Urinary bladder (tissue), 4 donors: ENCODE data around the gene TBC1D24. TPM values are rescaled to one million over a fixed set of nuclear protein-coding genes. Genes with fewer than 3 reads are reported as not detected.

Experiments
- DNase-seq: peaks from one replicate; pipeline ENCODE4 v3.0.0-alpha.2; 2015; ENCODE audit errors: extremely low spot score
- H3K27ac ChIP-seq: one replicate; pipeline ENCODE4 v1.5.1; 2013; ENCODE audit warnings: low read depth, mild to moderate bottlenecking, moderate library complexity
- H3K36me3 ChIP-seq: one replicate; pipeline ENCODE4 v1.6.1; 2013; ENCODE audit warnings: mild to moderate bottlenecking, moderate library complexity; ENCODE audit not compliant: insufficient read depth
- H3K4me1 ChIP-seq: one replicate; pipeline ENCODE4 v1.6.1; 2013; ENCODE audit warnings: mild to moderate bottlenecking, moderate library complexity; ENCODE audit not compliant: insufficient read depth
- H3K4me3 ChIP-seq: one replicate; pipeline ENCODE4 v1.5.1; 2013; ENCODE audit warnings: low read depth, low read length
- WGBS: extraction: QIAGEN DNeasy Blood & Tissue Kit; methylation state at CpG from one replicate; pipeline ENCODE4 v1.1.7; 2013; 5-methylcytosine and 5-hydroxymethylcytosine counted together
- polyA plus RNA-seq: library from polyadenylated mRNA; stranded (reverse); fragments of 200-250 nt; gene quantifications from one replicate; pipeline ENCODE4 v1.2.3, GENCODE V29; 2013
- total RNA-seq: library from RNA; depleted of rRNA; stranded (reverse); fragments of >200 nt; gene quantifications from one replicate; pipeline ENCODE4 v1.2.3, GENCODE V29; 2014
- donor health status: healthy with polysubstance abuse.
- donor health status: healthy.

TBC1D24 gene
- total and polyA plus RNA-seq, 2 donors: 5.8 to 11.2 TPM

DNA sequence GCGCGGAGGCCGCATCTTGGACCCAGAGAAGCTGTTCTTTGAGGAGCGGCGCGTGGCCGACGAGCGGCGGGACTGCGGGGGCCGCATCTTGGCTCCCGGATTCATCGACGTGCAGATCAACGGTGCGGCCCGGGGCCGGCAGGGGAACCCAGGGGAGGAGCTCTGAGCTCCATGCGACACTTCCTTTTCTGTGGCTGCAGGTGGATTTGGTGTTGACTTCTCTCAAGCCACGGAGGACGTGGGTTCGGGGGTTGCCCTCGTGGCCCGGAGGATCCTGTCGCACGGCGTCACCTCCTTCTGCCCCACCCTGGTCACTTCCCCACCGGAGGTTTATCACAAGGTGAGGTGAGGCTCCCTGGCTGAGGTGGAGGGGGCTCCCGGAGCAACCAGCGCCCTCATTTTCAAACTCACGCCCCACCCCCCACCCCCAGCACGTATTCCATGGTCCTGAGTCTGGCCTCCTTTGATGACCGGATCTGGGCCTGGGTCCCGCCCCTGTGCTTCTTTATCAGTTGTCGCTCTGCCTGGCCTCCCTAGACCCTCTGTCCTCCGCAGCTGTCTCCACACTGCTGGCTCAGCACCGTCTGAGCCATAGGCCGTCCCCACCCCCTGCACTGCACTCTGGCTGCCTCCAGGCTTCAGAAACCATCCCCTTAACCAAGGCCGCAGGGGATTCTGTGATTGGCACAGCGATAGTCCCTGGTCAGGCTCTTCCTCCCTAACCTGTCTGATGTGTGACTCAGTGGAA, 46.0 kb downstream of the TBC1D24 start:
- Histone ChIP-seq H3K4me3 (peak overlapping the region; percentile 60), H3K4me1 (no peaks in the 10 kb centered on the region), H3K27ac (no peak overlapping the region), H3K36me3 (no peaks in the 10 kb centered on the region)
- DNase-seq: no peak
- WGBS: 20% methylated on average over 41 of the region's 41 CpGs

GRCh38 chr16:2523801-2524231, 48.9 kb downstream of the TBC1D24 start:
- Histone ChIP-seq H3K4me1 (no peaks in the 10 kb centered on the region), H3K36me3 (no peaks in the 10 kb centered on the region), H3K27ac (no peak overlapping the region), H3K4me3 (no peak overlapping the region)
- WGBS: 90% methylated on average over 6 of the region's 6 CpGs
- no peak for DNase-seq

- no peaks in the 10 kb centered on the region for H3K36me3 ChIP-seq
- H3K4me1 ChIP-seq: no peaks in the 10 kb centered on the region
- DNase-seq: no peak
- no peak overlapping the region for H3K4me3 ChIP-seq
- no peak overlapping the region for H3K27ac ChIP-seq
- 94% methylated on average over 9 of the region's 9 CpGs for WGBS
Observed at GRCh38 chr16:2524339-2524938, 49.5 kb downstream of the TBC1D24 start.

DNA sequence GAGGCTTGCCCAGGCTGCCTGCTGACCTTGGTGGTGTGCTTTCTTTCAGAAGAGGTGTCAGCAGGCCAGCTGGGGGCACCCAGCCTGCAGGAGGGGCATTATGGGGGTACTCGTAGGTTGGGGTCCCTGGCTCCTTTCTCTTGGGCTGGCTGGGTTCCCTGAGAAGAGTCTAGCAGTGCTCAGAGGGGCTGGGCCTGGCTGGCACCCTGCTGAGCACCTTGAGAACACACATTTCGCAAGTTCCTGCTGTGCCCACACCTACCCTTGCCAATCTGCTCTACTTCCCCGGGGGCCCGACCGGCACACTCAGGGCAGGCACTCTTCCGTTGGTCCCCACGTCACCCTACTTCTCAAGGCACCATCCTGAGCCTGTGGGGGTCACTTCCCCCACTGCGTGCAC, 51.2 kb downstream of the TBC1D24 start:
- Histone ChIP-seq H3K4me1 (no peaks in the 10 kb centered on the region), H3K27ac (no peak overlapping the region), H3K36me3 (no peaks in the 10 kb centered on the region), H3K4me3 (no peak overlapping the region)
- WGBS: 90% methylated on average over 8 of the region's 8 CpGs
- DNase-seq: no peak

DNA sequence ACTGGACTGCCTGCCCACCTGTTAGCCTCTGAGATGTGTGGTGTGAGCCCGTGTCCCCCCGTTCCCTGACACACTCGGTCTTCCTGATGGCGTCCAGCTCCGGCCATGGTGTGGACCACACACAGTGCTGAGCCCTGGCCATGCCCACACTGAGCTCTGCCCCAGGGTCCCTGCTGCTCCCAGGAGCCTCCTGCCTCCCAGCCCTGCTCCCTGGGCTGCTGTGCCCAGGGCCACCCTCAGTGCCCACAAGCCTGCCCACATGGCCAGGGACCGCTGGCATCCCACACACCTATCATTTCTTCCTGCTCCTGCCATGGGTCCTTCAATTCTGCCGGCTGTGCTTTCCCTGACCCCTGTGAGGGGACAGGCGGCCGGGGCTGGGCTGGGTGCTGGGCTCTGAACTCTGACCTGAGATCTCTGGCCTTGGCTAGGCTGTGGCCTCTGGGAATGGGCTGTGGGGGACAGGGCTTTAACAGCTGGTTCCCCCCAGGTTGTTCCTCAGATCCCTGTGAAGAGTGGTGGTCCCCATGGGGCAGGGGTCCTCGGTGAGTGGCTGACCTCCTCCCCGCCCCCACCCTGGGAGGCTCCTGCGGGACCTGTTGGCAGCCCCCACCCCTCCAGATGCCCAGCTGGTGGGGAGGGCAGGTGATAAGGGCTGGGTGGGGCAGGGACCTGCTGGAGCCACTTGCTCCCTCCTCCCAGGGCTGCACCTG, 52.3 kb downstream of the TBC1D24 start:
- DNase-seq: no peak
- H3K4me3 ChIP-seq: no peak overlapping the region
- no peaks in the 10 kb centered on the region for H3K4me1 ChIP-seq
- WGBS: 87% methylated on average over 12 of the region's 12 CpGs
- no peak overlapping the region for H3K27ac ChIP-seq
- no peaks in the 10 kb centered on the region for H3K36me3 ChIP-seq

DNA sequence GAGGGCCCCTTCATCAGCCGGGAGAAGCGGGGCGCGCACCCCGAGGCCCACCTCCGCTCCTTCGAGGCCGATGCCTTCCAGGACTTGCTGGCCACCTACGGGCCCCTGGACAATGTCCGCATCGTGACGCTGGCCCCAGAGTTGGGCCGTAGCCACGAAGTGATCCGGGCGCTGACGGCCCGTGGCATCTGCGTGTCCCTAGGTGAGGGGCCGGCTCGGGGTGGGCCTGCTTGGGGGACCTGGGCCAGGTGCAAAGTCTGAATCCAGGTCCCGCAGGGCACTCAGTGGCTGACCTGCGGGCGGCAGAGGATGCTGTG, 52.8 kb downstream of the TBC1D24 start:
- DNase-seq: no peak
- WGBS: 96% methylated on average over 24 of the region's 24 CpGs
- Histone ChIP-seq H3K4me3 (no peak overlapping the region), H3K36me3 (no peaks in the 10 kb centered on the region), H3K27ac (no peak overlapping the region), H3K4me1 (no peaks in the 10 kb centered on the region)

DNA sequence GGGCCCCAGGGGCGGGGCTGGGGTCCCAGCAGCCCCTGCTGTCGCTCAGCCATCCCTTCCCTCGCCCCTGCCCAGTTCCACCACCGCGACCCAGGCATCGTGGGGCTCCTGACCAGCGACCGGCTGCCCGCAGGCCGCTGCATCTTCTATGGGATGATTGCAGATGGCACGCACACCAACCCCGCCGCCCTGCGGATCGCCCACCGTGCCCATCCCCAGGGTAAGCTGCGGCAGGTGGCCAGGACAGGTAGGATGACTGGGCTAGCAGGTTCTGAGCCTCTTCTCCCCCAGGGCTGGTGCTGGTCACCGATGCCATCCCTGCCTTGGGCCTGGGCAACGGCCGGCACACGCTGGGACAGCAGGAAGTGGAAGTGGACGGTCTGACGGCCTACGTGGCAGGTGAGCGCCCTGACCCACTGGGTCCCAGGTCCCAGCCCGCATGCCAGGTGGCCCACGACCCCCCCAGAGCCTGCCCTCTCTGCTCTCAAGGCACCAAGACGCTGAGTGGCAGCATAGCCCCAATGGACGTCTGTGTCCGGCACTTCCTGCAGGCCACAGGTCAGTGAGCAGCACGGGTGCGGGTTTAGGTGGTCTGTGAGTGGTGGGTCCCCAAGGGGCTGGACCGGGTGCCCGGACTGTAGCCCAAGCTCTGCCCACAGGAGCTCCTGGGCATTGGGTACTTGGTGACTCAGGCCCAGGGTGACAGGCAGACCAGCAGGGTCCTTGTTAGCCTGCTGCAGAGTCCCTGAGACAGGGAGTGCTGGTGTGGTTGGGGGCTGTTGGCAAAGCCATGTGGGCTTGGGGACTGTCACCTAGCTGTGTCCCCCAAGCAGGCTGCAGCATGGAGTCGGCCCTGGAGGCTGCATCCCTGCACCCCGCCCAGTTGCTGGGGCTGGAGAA, 53.5 kb downstream of the TBC1D24 start:
- 94% methylated on average over 36 of the region's 36 CpGs for WGBS
- Histone ChIP-seq H3K4me3 (no peak overlapping the region), H3K4me1 (no peaks in the 10 kb centered on the region), H3K36me3 (no peaks in the 10 kb centered on the region), H3K27ac (no peak overlapping the region)
- DNase-seq: no peak

- 89% methylated on average over 32 of the region's 32 CpGs for WGBS
- H3K36me3 ChIP-seq: no peaks in the 10 kb centered on the region
- no peak for DNase-seq
- no peak overlapping the region for H3K4me3 ChIP-seq
- no peaks in the 10 kb centered on the region for H3K4me1 ChIP-seq
- H3K27ac ChIP-seq: no peak overlapping the region
Observed at GRCh38 chr16:2529061-2529931, 54.4 kb downstream of the TBC1D24 start.

GRCh38 chr16:2529961-2530628, 55.2 kb downstream of the TBC1D24 start:
- H3K4me3 ChIP-seq: no peak overlapping the region
- no peaks in the 10 kb centered on the region for H3K36me3 ChIP-seq
- no peak for DNase-seq
- H3K27ac ChIP-seq: no peak overlapping the region
- H3K4me1 ChIP-seq: no peaks in the 10 kb centered on the region
- WGBS: 89% methylated on average over 15 of the region's 15 CpGs

- Histone ChIP-seq H3K4me1 (no peaks in the 10 kb centered on the region), H3K4me3 (no peak overlapping the region), H3K36me3 (no peaks in the 10 kb centered on the region), H3K27ac (no peak overlapping the region)
- 87% methylated on average over 14 of the region's 14 CpGs for WGBS
- no peak for DNase-seq
Observed at GRCh38 chr16:2530629-2531318, 55.8 kb downstream of the TBC1D24 start.

DNA sequence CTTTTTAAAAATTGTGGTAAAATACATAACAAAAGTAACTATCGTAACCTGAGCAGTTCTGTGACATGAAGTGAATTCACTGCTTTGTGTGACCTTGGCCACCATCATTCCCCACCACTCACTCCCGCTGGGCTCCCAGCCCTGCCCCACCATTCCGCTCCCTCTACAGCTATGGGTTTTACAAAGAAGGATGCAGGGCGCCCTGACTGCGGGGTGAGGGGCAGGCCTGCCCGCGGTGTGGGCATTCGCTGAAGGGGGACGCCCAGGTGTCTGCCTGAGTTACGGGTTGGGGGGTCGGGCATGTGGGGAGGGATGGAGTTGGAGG, 56.4 kb downstream of the TBC1D24 start, which contains the start of gene CEMP1:
Gene CEMP1 (minus strand): TSS at position 38 of the 325 bp plus-strand sequence. CDS start 335 bp downstream, outside the sequence.
- Histone ChIP-seq H3K36me3 (no peaks in the 10 kb centered on the region), H3K27ac (peak within 1 kb of the TSS; percentile 92), H3K4me1 (no peaks in the 10 kb centered on the region), H3K4me3 (peak within 1 kb of the TSS; percentile 45)
- WGBS: 10% methylated on average over 11 of the region's 11 CpGs
- DNase-seq: no peak
